Stimulated activated CD4-positive, alpha-beta T cell treated with anti-CD3 and anti-CD28 coated beads, Interleukin-2, amount 100 ng/mL, for 4 hours (primary cell): ENCODE data around the gene SEC14L1.

Experiments used
- DNase-seq: peaks from one replicate; pipeline ENCODE4 v3.0.0-alpha.2; 2020; ENCODE audit warnings: low read depth

Gene SEC14L1

DNA sequence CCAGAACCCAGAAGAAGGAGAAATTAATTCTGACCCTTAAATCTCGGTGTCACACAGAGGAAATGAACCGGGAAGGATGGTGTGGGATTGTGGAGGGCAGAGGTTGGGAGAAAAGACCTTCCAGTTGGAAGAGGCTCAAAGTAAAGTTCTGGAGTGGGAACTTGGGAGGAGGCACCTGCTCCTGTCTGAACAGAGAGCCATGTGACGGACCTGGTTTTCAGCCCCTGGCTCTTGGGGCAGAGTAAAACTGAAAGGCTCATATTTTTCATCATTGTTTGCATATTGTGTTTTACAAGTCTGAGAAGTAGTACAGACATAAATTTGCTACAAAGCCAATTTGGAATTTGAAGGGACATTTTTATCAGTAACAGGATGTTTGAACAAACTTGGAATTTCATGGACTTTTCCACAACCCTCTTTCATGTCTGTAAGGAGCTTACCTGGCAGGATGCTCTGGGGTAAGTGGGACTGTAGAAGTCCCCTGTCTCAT, 24.4 kb upstream of the SEC14L1 start:
- no peak for DNase-seq

GRCh38 chr17:77117415-77117814, 23.4 kb upstream of the SEC14L1 start:
- no peak for DNase-seq

DNA sequence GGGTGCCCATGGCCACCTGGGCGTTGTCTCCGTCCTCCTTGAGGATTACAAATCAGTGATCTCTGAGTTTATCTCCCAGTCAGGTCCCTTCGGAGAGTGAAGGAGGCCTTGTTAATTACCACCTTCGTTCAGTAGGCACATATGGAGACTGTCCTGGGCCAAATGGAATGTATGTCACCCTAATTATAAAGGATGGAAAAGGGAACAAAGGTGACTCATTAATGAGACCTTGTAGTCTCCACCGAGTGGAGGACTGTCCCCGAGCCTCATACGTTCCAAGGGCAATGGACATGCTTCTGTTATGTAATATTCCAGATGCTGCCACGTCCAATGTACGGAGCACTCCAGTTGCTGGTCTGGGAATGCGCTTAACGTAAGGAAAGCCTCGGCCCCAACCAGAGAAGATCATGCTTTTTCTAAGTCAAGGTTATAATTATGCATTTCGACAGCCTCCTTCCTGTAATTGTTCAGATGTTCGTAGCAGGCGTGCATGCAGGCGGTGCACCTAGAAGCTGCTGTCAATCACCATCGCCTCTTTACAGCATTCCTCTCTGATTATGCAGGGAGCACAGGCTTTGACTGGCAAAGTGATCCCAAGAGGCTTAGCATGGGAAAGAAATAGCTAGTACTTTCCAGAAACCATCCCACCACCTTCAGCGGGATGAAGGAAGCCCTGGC, 22.4 kb upstream of the SEC14L1 start:
- no peak for DNase-seq

DNA sequence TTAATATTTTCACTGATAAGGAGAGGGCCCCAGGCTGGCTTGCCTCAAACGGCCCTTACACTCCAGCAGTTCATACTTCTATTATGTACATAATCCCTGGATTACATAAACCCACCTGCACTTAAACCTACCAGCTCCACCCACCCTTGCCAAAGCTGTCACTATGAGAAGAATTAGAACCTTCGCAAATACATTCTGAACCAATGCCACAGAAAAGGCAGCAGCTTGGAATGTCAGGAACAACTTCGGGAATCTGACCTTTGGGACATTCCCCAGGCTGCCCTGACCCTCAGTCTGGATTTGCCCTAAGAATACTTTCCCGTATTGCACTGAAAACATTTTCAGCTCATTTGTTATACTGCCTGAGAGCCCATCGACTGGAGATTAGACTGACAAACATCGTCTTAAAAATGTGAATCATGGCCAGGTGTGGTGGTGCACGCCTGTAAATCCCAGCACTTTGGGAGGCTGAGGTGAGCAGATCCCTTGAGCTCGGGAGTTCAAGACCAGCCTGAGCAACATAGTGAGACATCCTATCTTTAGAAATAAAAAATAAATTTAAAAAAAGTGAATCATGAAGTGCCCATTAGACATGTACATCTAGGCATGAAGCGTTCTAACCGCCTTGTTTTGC, 21.0 kb upstream of the SEC14L1 start:
- DNase-seq, result no peak

DNA sequence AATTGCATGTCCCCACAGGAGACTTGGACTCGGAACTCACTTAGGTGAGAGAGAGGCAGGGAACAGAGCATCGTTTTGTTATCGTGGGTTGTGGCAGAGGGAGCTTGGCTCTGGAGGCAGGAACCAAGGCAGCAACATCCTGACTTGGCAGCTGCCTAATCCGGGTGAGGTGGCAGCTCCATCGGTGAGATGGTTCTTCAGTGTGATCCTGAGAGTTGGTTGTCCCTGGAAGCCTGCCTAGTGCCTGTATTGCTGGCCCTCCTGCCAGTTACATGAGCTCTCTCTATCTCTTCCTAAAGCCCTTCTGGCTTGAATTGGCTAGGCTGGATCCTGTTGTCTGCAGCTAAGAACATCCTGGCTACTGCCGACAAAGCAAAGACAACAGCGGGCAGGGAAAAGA, 19.9 kb upstream of the SEC14L1 start:
- no peak for DNase-seq

GRCh38 chr17:77124192-77124889, 16.4 kb upstream of the SEC14L1 start:
- no peak for DNase-seq

DNA sequence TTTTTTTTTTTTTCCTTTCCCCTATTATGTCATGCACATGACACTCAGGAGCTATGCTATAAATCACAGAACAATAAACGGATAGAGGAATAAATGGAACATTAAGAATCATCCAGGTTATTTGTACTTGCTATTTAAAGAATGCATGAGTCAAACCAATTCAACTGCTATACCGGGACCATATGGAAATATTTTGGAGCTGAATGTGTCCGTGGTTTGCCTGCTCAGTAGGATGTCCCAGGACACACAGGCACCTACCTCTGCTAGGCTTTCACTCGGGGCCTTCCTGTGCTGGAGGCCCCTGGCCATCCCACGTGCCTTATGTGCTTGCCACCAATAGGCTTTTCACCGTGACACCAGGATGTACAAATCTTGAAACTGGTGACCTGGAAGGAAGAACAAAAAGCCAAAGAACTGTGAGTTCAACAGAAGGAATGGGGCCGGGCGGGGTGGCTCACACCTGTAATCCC, 15.3 kb upstream of the SEC14L1 start:
- DNase-seq, result no peak

- DNase-seq, result no peak
These were observed 14.2 kb upstream of the SEC14L1 start for GRCh38 chr17:77126519-77126918.

GRCh38 chr17:77127735-77128361, 12.9 kb upstream of the SEC14L1 start:
- DNase-seq, result peak; percentile 56

- no peak for DNase-seq
These were observed 11.7 kb upstream of the SEC14L1 start for GRCh38 chr17:77128896-77129567.

DNA sequence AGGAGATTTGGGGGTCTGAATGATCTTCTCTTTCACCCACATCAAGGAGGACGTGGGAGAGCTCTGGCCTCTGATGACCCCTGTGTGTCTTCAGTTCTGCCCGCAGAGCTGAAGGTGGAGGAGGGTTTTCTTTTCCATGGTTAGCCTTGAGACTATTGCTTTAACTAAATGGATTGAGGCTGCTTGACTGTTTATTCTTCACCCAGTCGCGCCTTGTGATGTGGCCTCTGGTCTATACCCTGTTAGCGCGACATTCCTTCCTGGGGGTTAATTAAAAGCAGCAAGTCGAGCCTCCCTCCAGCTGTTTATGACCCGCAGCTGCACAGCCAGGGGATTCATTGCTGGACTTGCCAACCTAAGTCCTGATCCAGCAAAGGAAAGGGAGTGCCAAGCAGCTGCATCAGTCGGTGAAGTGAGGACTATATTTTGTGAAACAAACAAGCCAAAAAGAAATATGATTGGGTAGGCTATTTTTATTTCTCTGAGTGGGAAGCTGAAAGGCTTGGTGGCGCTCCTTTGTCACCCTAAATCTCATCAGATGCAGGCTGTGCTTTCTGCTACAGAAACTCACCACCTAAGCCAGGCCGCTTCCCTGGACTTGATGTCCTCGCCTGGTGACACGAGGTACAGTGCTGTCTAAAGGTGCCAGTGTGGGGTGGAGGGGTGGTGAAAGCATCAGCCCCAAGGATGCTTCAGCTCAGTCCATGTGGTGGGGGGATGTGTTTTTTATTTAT, 11.0 kb upstream of the SEC14L1 start:
- DNase-seq, result no peak

DNA sequence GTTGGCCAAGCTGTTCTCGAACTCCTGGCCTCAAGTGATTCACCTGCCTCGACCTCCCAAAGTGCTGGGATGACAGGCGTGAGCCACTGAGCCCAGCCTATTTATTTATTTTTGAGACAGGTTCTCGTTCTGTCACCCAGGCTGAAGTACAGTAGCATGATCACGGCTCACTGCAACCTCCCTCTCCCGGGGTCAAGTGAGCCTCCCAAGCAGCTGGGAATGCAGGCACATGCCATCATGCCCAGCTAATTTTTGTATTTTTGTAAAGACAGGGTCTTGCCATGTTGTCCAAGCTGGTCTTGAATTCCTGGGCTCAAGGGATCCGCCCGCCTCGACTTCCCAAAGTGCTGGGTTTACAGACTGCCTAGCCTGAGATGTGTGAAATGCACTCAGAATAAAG, 10.2 kb upstream of the SEC14L1 start:
- DNase-seq, result no peak

GRCh38 chr17:77131904-77132303, 8.9 kb upstream of the SEC14L1 start:
- DNase-seq, result no peak

DNA sequence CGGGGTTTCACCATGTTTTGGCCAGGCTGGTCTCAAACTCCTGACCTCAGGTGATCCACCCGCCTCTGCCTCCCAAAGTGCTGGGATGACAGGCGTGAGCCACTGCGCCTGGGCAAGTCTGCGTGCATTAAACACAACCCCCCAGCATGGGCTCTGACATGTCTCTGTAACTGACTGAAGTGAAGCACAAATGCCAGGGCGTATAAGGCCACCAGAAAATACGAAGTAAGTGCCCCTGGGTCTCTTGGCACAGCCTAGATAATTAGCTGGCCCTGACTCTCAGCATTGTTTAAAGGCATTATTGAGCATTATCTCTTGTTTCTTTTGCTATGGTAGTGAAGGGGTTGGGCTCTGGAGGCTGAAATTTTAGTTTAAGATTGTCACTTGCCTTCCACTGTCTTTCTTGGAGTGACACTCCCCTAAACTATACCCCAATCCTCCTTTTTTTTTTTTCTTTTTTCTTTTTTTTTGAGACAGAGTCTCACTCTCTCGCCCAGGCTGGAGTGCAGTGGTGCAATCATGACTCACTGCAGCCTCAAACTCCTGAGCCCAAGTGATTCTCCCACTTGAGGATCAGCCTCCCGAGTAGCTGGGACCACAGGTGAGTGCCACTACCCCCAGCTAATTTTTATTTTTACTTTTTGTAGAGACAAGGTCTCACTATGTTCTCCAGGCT, 8.2 kb upstream of the SEC14L1 start:
- DNase-seq, result no peak

GRCh38 chr17:77133087-77133638, 7.6 kb upstream of the SEC14L1 start:
- DNase-seq, result no peak

- no peak for DNase-seq
These were observed 4.4 kb upstream of the SEC14L1 start for GRCh38 chr17:77136420-77136767.

DNA sequence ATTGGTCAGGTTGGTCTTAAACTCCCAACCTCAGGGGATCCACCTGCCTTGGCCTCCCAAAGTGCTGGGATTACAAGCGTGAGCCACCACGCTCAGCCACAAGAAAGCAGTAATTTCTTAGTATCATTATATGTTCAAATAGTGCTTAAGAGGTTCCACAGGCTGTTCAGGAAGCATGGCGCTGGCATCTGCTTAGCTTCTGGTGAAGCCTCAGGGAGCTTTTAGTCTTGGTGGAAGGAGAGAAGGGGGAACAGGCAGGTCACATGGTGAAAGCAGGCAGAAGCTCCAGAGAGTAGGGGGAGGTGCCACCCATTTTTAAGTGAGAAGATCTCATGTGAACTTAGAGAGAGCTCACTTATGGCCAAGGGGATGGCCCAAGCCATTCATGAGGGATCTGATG, 3.7 kb upstream of the SEC14L1 start:
- no peak for DNase-seq

DNA sequence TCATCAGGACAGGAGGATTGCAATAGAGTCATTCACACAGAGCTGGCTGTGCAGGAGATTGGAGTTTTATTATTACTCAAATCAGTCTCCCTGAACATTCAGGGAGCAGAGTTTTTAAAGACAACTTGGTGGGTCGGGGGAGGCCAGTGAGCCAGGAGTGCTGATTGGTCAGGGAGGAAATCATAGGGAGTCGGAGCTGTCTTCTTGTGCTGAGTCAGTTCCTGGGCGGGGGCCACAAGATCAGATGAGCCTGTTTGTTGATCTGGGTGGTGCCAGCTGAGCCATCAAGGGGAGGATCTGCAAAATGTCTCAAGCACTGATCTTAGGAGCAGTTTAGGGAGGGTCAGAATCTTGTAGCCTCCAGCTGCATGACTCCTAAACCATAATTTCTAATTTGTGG, 2.9 kb upstream of the SEC14L1 start:
- DNase-seq, result peak; percentile 22

GRCh38 chr17:77140166-77140877, 447 bp upstream of the SEC14L1 start:
- peak; percentile 99 for DNase-seq
